ENCODE measurements around the gene RUNX1.
A peak's percentile ranks its signal among the peaks of the same experiment; 100 is the strongest.

The RUNX1 gene

GRCh38 chr21:34880401-34880800, 168.7 kb downstream of the RUNX1 start:
- DNase-seq (ENCODE audit: low spot score) = no peak

- DNase-seq (ENCODE audit: low spot score) = no peak
These were observed 170.2 kb downstream of the RUNX1 start for GRCh38 chr21:34878940-34879339.

GRCh38 chr21:34878501-34878900, 170.6 kb downstream of the RUNX1 start:
- no peak for DNase-seq (ENCODE audit: low spot score)

GRCh38 chr21:34877485-34878128, 171.5 kb downstream of the RUNX1 start:
- no peak for DNase-seq (ENCODE audit: low spot score)

GRCh38 chr21:34875830-34876229, 173.3 kb downstream of the RUNX1 start:
- DNase-seq (ENCODE audit: low spot score) = no peak

- no peak for DNase-seq (ENCODE audit: low spot score)
These were observed 174.2 kb downstream of the RUNX1 start for GRCh38 chr21:34874684-34875513.

- DNase-seq (ENCODE audit: low spot score) = no peak
These were observed 177.8 kb downstream of the RUNX1 start for GRCh38 chr21:34871026-34871908.

- DNase-seq (ENCODE audit: low spot score) = no peak
These were observed 178.9 kb downstream of the RUNX1 start for GRCh38 chr21:34870246-34870645.

GRCh38 chr21:34869545-34869944, 179.6 kb downstream of the RUNX1 start:
- no peak for DNase-seq (ENCODE audit: low spot score)

- DNase-seq (ENCODE audit: low spot score) = no peak
These were observed 181.3 kb downstream of the RUNX1 start for GRCh38 chr21:34867785-34868184.

GRCh38 chr21:34865400-34866241, 183.5 kb downstream of the RUNX1 start:
- peak; percentile 14 for DNase-seq (ENCODE audit: low spot score)

GRCh38 chr21:34864370-34865149, 184.5 kb downstream of the RUNX1 start:
- DNase-seq (ENCODE audit: low spot score) = no peak

GRCh38 chr21:34862951-34863350, 186.2 kb downstream of the RUNX1 start:
- no peak for DNase-seq (ENCODE audit: low spot score)

- DNase-seq (ENCODE audit: low spot score) = no peak
These were observed 187.8 kb downstream of the RUNX1 start for GRCh38 chr21:34861258-34861657.

GRCh38 chr21:34859976-34860653, 189.0 kb downstream of the RUNX1 start:
- DNase-seq (ENCODE audit: low spot score) = no peak

GRCh38 chr21:34858559-34858958, 190.5 kb downstream of the RUNX1 start:
- DNase-seq (ENCODE audit: low spot score) = no peak

GRCh38 chr21:34857874-34858273, 191.2 kb downstream of the RUNX1 start:
- DNase-seq (ENCODE audit: low spot score) = no peak

- DNase-seq (ENCODE audit: low spot score) = no peak
These were observed 191.9 kb downstream of the RUNX1 start for GRCh38 chr21:34857122-34857713.

- no peak for DNase-seq (ENCODE audit: low spot score)
These were observed 196.7 kb downstream of the RUNX1 start for GRCh38 chr21:34852448-34852847.

GRCh38 chr21:34850166-34850690, 198.9 kb downstream of the RUNX1 start:
- no peak for DNase-seq (ENCODE audit: low spot score)

Data from CD4-positive, alpha-beta T cell treated with Interleukin-6 at 100 ng/mL for 8 hours (primary cell).